GM12878 (cell line): ENCODE data around the gene PKP2.

Experiments
- BACH1 ChIP-seq: fragments of 450-650 bp; IDR thresholded peaks from 2 replicates; pipeline ENCODE4 v1.6.1; 2017; ENCODE audit warnings: mild to moderate bottlenecking, borderline replicate concordance
- BCL11A ChIP-seq: IDR thresholded peaks from 2 replicates; pipeline ENCODE4 v1.6.1; 2011; ENCODE audit warnings: low read depth, low read length
- EP300 ChIP-seq, 2 experiments: fragments of 150-350 bp in 1 of 2; IDR thresholded peaks; 2 replicates each; pipeline ENCODE4 v1.6.1; 2011 to 2012; ENCODE audit warnings: low read depth in 2 of 2, low read length in 2 of 2, borderline replicate concordance in 1 of 2, improper control_type of control experiment in 1 of 2, inconsistent platforms in 1 of 2; ENCODE audit not compliant: control insufficient read depth in 1 of 2
- IKZF1 ChIP-seq: fragments of 450-650 bp; conservative IDR thresholded peaks from 2 replicates; pipeline ENCODE4 v1.6.1; 2017; ENCODE audit warnings: antibody characterized with exemption, mild to moderate bottlenecking
- MXI1 ChIP-seq: fragments of 150-350 bp; IDR thresholded peaks from 2 replicates; pipeline ENCODE4 v1.6.1; 2011; ENCODE audit warnings: low read depth, mild to moderate bottlenecking, inconsistent platforms, low read length, improper control_type of control experiment
- POLR2A ChIP-seq: IDR thresholded peaks from 2 replicates; pipeline ENCODE4 v1.6.1; 2011; ENCODE audit warnings: low read depth, mild to moderate bottlenecking, low read length
- TBL1XR1 ChIP-seq: IDR thresholded peaks from 2 replicates; pipeline ENCODE4 v1.6.1; 2012; ENCODE audit warnings: low read depth, low read length, improper control_type of control experiment
- TF ChIP-seq, protein P1 (sequence below), 3 experiments: IDR thresholded peaks in 2 of 3; conservative IDR thresholded peaks in 1 of 3; 2 replicates each; pipeline ENCODE4 v1.5.1; 2011; ENCODE audit warnings: low read depth in 3 of 3, low read length in 3 of 3, mild to moderate bottlenecking in 3 of 3, control low read depth in 2 of 3, moderate library complexity in 2 of 3, inconsistent platforms in 1 of 3, mixed read lengths in 1 of 3; ENCODE audit not compliant: control insufficient read depth in 2 of 3, insufficient read depth in 1 of 3; ENCODE audit errors: extremely low read depth in 1 of 3
- TF ChIP-seq, protein P2 (sequence below): IDR thresholded peaks from 2 replicates; pipeline ENCODE4 v1.6.1; 2012; ENCODE audit warnings: mild to moderate bottlenecking, low read depth, low read length
- TF ChIP-seq, protein P3 (sequence below): fragments of 450-650 bp; IDR thresholded peaks from 2 replicates; pipeline ENCODE4 v1.6.1; 2018; ENCODE audit warnings: mild to moderate bottlenecking, low read depth, moderate library complexity; ENCODE audit not compliant: partially characterized antibody

DNA sequence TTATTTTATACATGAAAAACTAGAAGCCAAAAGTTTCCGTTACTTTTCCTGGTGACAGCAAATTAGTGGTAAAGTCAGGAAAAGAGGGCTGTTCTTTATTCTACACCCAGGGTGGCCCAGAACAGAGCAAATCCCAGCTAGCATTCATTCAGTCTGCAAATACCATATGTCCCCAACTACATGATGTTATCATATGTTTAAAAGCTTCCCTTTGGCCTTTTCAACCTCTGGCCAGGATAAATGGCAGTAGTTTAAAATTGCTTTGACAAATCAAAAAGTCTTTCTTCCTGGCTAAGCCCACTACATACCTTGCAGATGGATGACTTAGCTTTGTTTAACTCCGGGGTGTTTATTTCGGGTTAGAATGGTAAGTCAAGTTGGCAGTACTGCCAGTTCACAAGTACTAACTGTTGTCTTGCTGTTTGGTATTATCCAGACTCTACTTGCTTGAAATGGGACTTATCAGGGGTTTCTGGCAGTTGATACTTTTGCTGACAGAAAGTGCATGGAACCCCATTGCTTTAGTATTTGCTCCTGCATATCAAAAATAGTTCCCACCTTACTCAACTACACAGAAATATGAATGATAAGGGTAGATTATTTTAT lies 69.7 kb downstream of the PKP2 start:
- no peak for TF ChIP-seq POLR2A
- TF ChIP-seq TBL1XR1 = no peak
- TF ChIP-seq, protein P1, sequence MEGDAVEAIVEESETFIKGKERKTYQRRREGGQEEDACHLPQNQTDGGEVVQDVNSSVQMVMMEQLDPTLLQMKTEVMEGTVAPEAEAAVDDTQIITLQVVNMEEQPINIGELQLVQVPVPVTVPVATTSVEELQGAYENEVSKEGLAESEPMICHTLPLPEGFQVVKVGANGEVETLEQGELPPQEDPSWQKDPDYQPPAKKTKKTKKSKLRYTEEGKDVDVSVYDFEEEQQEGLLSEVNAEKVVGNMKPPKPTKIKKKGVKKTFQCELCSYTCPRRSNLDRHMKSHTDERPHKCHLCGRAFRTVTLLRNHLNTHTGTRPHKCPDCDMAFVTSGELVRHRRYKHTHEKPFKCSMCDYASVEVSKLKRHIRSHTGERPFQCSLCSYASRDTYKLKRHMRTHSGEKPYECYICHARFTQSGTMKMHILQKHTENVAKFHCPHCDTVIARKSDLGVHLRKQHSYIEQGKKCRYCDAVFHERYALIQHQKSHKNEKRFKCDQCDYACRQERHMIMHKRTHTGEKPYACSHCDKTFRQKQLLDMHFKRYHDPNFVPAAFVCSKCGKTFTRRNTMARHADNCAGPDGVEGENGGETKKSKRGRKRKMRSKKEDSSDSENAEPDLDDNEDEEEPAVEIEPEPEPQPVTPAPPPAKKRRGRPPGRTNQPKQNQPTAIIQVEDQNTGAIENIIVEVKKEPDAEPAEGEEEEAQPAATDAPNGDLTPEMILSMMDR (IDR thresholded peaks at IDR 0.05 in 2 of 3, conservative IDR thresholded peaks at IDR 0.05 in 1 of 3; ENCODE audit: control insufficient read depth in 2 of 3, extremely low read depth in 1 of 3, insufficient read depth in 1 of 3, low read depth in 3 of 3, low read length in 3 of 3) = no peak
- no peak for TF ChIP-seq EP300 (IDR thresholded peaks at IDR 0.05; ENCODE audit: borderline replicate concordance in 1 of 2, control insufficient read depth in 1 of 2, low read depth in 2 of 2, low read length in 2 of 2)
- TF ChIP-seq, protein P2, sequence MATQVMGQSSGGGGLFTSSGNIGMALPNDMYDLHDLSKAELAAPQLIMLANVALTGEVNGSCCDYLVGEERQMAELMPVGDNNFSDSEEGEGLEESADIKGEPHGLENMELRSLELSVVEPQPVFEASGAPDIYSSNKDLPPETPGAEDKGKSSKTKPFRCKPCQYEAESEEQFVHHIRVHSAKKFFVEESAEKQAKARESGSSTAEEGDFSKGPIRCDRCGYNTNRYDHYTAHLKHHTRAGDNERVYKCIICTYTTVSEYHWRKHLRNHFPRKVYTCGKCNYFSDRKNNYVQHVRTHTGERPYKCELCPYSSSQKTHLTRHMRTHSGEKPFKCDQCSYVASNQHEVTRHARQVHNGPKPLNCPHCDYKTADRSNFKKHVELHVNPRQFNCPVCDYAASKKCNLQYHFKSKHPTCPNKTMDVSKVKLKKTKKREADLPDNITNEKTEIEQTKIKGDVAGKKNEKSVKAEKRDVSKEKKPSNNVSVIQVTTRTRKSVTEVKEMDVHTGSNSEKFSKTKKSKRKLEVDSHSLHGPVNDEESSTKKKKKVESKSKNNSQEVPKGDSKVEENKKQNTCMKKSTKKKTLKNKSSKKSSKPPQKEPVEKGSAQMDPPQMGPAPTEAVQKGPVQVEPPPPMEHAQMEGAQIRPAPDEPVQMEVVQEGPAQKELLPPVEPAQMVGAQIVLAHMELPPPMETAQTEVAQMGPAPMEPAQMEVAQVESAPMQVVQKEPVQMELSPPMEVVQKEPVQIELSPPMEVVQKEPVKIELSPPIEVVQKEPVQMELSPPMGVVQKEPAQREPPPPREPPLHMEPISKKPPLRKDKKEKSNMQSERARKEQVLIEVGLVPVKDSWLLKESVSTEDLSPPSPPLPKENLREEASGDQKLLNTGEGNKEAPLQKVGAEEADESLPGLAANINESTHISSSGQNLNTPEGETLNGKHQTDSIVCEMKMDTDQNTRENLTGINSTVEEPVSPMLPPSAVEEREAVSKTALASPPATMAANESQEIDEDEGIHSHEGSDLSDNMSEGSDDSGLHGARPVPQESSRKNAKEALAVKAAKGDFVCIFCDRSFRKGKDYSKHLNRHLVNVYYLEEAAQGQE = no peak
- no peak for TF ChIP-seq BACH1
- TF ChIP-seq BCL11A = no peak
- no peak for TF ChIP-seq MXI1
- TF ChIP-seq, protein P3, sequence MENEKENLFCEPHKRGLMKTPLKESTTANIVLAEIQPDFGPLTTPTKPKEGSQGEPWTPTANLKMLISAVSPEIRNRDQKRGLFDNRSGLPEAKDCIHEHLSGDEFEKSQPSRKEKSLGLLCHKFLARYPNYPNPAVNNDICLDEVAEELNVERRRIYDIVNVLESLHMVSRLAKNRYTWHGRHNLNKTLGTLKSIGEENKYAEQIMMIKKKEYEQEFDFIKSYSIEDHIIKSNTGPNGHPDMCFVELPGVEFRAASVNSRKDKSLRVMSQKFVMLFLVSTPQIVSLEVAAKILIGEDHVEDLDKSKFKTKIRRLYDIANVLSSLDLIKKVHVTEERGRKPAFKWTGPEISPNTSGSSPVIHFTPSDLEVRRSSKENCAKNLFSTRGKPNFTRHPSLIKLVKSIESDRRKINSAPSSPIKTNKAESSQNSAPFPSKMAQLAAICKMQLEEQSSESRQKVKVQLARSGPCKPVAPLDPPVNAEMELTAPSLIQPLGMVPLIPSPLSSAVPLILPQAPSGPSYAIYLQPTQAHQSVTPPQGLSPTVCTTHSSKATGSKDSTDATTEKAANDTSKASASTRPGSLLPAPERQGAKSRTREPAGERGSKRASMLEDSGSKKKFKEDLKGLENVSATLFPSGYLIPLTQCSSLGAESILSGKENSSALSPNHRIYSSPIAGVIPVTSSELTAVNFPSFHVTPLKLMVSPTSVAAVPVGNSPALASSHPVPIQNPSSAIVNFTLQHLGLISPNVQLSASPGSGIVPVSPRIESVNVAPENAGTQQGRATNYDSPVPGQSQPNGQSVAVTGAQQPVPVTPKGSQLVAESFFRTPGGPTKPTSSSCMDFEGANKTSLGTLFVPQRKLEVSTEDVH = no peak
- no peak for TF ChIP-seq IKZF1
